HG02759 (cell line): ENCODE results near the gene POLD1.
"Not testable (repeated sequence)": the region's sequence is repeated elsewhere in the genome, so short reads cannot be mapped to it uniquely, and the experiment has no call there.

Source experiments
- ATAC-seq: cut with Tn5 transposase; IDR thresholded peaks from one replicate; pipeline ENCODE4 v1.9.1; 2021; ENCODE audit warnings: mild to moderate bottlenecking, moderate library complexity; ENCODE audit not compliant: unreplicated experiment

The POLD1 gene

DNA sequence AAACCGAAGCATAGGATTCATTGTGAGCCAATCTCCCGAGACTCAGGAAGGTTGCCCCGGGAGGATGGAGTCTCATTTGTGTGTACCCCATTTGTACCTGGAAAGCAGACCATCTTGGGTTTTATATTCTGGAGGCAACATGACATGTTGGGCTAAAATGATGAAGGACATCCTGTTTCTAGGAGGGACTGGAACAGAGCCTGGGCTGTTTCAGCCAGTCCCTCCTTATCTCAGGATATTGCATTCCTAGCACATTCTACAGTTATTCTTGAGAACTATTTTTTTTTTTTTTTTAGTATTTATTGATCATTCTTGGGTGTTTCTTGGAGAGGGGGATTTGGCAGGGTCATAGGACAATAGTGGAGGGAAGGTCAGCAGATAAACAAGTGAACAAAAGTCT lies 6.1 kb downstream of the POLD1 start:
- not testable (repeated sequence) for ATAC-seq

DNA sequence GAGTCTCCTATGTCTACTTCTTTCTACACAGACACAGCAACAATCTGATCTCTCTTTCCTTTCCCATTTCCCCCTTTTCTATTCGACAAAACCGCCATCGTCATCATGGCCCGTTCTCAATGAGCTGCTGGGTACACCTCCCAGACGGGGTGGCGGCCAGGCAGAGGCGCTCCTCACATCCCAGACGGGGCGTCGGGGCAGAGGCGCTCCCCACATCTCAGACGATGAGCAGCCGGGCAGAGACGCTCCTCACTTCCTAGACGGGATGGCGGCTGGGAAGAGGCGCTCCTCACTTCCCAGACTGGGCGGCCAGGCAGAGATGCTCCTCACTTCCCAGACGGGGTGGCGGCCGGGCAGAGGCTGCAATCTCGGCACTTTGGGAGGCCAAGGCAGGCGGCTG lies 6.8 kb downstream of the POLD1 start:
- not testable (repeated sequence) for ATAC-seq

DNA sequence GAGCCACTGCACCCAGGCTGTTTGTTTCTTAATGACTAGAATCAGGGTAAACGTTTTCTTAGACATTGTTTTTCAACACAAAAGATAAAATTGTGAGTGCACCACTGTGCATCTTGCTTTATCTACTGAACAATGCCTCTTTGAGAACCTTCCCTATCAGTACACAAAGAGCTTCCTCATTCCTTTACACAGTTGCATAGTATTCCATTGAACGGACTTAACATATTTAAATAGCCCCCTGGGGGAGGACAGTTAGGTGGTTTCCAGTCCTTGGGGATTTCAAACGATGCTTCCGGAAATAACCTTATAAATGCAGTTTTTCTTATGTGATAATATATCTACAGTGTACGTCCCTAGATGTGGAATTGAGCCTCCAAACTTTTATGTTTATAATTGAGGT lies 8.6 kb downstream of the POLD1 start:
- ATAC-seq: no peak

DNA sequence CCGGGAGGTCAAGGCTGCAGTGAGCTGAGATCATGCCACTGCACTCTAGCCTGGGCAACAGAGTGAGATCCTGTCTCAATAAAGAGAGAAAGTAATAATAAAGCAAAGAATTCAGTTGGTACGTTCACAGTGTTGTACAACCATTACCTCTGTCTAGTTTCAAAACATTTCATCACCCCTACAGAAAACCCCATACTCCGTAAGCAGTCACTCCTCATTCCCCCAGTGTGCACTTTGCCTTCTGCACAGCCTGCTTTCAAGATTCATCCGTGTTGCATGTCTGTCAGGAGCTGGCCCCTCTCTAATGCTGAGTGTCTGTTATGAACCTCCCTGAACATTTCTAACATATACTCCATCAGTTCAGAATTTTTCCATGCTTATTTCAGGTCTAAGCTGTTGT lies 9.4 kb downstream of the POLD1 start:
- ATAC-seq: no peak

DNA sequence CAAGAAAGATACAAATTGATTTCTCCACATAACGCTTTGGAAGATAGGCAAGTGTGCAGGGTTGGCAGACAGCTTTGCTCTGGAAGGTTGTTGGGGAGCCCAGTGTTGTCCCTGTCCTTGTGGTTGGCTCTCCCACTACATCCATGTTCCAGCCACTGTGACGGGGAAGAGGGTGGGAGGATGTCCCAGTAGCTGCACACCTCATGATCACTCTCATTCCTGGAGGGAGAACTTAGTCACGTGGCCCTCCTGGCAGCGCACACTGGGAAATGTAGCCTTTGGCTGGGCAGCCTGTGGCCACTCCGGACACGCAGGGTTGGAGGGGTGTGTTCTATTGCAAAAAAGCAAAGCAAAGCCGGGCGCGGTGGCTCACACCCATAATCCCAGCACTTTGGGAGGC lies 9.9 kb downstream of the POLD1 start:
- ATAC-seq: no peak

DNA sequence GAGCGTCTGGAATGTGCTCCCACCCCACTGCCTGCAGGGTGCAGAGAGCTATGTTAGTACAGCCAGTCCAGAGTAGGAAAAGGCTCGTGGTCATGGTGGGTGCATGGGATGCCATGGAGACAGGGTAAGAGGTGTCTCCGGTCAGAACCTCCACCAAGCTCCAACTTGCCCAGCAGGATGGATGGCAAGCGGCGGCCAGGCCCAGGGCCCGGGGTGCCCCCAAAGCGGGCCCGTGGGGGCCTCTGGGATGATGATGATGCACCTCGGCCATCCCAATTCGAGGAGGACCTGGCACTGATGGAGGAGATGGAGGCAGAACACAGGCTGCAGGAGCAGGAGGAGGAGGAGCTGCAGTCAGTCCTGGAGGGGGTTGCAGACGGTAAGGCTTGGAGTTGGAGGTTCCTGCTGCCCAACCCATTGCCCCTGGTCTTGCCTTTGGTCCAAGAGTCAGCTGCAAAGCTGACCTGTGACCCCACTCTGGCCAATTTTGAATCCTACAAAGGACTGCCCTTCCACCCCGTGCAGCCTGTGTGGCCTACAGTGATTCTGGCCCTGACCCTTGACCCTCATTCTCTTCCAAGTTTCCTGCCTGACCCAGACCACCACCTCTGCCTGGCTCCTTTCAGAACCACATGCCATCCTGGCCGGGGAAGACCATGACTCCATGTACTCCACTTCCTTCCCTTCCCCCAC lies 14.7 kb downstream of the POLD1 start:
- ATAC-seq: no peak

DNA sequence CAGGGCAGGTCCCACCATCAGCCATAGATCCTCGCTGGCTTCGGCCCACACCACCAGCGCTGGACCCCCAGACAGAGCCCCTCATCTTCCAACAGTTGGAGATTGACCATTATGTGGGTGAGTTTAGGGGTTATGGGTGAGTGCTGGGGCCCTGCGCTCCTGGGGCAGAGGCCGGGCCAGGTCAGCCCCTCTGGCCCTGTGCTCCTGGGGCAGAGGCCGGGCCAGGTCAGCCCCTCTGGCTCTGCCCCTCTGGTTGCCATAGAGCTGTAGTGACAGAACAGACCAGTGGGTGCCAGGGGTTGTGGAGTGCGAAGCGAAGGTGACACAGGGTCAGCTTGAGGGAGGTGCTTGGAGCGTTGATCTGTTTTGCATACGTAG lies 15.2 kb downstream of the POLD1 start:
- ATAC-seq: no peak

DNA sequence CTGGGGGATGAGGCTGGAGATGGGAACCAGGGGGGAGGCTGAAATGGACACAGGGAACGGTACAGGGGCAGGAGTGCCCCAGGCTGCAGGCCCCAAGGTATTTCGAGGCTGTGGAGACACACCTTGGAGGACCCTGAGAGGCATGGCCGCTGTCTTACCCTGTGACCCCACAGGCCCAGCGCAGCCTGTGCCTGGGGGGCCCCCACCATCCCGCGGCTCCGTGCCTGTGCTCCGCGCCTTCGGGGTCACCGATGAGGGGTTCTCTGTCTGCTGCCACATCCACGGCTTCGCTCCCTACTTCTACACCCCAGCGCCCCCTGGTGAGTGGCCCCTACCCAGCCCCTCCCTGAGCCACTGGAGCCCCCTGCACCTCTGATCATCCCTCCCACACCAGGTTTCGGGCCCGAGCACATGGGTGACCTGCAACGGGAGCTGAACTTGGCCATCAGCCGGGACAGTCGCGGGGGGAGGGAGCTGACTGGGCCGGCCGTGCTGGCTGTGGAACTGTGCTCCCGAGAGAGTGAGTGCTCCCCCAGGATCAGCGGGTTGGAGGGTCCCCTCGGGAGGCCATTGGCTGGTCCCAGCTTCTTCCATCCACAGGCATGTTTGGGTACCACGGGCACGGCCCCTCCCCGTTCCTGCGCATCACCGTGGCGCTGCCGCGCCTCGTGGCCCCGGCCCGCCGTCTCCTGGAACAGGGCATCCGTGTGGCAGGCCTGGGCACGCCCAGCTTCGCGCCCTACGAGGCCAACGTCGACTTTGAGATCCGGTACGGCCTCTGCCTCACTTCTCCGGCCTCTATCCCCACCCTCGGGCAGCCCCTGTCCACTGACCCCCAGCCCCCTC lies 17.7 kb downstream of the POLD1 start:
- ATAC-seq: no peak

DNA sequence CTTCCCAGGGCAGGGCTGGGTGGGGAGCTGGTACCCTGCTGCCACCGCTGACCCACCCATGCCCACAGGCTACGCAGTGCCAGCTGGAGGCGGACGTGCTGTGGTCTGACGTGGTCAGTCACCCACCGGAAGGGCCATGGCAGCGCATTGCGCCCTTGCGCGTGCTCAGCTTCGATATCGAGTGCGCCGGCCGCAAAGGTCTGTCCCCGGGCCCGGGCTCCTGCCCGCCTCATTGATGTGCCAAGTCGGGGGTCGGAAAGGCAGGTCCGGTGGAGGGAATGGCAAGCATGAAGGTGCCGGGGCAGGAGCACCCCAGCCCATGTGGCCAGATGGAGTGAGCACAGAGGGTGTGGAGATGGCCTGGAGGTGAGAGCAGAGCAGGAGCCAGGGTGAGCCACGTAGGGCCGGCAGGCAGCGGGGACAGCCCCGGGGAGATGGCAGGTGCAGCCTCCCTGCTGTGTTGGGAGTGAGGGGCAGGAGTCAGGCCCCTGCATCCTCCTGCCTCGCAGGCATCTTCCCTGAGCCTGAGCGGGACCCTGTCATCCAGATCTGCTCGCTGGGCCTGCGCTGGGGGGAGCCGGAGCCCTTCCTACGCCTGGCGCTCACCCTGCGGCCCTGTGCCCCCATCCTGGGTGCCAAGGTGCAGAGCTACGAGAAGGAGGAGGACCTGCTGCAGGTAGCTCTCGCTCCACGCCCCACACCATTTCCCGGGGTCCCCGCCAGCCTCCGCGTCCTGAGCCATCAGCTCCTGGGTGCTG lies 18.6 kb downstream of the POLD1 start:
- no peak for ATAC-seq

DNA sequence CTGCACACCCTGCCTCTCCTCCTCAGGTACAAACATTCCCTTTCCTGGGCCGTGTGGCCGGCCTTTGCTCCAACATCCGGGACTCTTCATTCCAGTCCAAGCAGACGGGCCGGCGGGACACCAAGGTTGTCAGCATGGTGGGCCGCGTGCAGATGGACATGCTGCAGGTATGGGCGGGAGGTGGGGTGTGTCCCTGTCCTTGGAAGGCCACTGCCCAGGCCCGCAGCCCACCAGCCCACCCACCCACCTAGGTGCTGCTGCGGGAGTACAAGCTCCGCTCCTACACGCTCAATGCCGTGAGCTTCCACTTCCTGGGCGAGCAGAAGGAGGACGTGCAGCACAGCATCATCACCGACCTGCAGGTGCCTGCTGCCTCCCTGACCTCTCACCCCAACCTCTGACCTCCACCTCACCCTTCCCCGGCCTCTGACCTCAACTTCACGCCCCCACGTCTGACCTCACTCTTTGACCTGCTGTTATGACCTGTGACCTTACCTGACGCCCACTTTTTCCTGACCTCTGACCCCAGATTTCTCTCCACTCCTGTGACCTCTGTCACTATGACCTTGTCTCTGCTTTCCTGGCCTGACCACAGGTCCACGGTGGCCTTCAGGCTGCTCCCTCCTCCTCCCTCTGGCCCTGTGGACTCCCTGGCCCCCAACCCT lies 22.1 kb downstream of the POLD1 start:
- no peak for ATAC-seq

DNA sequence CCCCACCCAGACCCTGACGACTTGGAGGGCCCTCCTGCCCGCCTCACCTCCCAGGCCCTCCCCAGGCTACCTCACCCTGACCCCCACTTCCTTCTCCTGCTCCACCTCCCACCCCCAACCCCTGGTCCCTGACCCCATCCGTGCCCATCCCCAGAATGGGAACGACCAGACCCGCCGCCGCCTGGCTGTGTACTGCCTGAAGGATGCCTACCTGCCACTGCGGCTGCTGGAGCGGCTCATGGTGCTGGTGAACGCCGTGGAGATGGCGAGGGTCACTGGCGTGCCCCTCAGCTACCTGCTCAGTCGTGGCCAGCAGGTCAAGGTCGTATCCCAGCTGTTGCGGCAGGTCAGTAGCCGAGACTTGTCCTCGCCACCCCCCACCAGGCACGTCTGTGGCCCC lies 22.7 kb downstream of the POLD1 start:
- ATAC-seq: no peak

DNA sequence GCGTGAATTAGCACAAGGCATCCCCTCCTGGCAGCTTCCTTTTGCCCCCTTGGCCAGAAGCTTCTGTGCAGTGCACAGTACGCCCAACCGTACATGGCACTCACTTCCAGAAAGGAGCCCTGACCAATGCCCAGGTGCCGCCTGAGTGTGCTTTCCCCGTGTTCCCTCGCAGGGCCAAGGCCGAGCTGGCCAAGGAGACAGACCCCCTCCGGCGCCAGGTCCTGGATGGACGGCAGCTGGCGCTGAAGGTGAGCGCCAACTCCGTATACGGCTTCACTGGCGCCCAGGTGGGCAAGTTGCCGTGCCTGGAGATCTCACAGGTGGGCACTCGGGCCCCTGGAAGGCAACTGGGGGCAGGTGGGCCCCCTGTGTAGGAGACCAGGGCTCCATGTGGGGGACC lies 25.2 kb downstream of the POLD1 start:
- no peak for ATAC-seq

DNA sequence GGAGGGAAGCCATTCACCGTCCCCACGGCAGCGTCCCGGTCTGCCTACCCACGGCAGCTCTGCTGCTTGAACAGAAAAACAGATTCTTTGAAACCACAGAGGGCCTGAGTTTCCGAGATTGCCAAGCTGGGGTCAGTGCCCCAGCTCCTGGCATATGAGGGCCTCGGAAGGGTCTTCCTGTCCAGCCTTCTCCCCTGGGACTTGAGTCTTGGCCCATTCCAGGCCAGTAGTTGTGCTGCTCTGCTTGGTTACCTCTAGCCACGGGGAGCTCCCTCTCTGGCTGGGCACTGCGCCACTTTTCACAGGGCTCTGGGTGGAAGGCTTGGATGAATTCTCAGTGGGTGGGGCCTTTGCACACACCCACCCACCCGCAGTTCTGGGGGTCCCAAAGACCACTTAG lies 26.0 kb downstream of the POLD1 start:
- no peak for ATAC-seq

DNA sequence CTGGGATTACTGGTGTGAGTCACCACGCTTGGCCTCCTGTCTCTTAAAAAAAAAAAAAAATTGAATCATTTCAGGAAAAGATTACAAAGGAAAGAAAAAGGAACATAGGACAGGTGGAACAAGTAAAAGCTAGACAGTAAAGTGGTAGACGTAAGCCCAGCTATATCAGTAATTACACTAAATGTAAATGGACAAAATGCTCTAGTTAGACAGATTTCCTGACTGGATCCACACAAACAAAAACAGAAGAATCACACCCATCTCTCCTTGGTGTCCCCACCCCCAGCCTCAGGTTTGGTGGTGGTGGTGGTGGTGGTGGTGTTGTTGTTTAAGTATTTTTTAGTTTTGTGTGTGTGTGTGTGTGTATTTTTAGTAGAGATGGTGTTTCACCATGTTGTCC lies 28.3 kb downstream of the POLD1 start:
- ATAC-seq: no peak

DNA sequence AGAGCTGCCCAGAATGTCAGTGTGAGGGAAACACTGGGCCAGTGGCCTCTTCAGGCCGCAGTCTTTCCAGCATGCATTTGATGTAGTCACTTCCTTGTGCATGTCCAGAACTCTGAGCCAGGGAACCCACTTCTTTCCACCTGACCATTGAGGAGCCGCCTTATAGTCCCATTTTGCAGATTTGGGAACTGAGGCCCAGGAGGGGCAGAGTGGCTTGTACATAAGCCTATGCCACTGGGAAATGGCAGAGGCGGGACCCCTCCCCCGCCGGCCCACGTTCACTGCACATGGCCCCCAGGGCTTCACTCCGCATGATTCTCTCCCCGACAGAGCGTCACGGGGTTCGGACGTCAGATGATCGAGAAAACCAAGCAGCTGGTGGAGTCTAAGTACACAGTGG lies 28.9 kb downstream of the POLD1 start:
- no peak for ATAC-seq

DNA sequence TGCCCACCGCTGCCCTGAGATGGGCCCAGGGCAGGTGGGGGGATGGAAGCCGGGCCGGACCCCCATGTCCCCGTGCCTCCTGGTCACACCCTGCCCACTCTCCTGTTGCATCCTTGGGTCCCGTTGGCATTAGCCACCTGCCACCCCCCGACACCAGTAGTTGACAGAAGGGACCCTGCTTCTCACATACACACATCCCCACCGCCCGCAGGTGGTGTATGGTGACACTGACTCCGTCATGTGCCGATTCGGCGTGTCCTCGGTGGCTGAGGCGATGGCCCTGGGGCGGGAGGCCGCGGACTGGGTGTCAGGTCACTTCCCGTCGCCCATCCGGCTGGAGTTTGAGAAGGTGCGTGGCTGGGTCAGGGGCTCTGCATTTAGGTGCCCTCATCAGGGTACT lies 29.4 kb downstream of the POLD1 start:
- ATAC-seq: no peak

DNA sequence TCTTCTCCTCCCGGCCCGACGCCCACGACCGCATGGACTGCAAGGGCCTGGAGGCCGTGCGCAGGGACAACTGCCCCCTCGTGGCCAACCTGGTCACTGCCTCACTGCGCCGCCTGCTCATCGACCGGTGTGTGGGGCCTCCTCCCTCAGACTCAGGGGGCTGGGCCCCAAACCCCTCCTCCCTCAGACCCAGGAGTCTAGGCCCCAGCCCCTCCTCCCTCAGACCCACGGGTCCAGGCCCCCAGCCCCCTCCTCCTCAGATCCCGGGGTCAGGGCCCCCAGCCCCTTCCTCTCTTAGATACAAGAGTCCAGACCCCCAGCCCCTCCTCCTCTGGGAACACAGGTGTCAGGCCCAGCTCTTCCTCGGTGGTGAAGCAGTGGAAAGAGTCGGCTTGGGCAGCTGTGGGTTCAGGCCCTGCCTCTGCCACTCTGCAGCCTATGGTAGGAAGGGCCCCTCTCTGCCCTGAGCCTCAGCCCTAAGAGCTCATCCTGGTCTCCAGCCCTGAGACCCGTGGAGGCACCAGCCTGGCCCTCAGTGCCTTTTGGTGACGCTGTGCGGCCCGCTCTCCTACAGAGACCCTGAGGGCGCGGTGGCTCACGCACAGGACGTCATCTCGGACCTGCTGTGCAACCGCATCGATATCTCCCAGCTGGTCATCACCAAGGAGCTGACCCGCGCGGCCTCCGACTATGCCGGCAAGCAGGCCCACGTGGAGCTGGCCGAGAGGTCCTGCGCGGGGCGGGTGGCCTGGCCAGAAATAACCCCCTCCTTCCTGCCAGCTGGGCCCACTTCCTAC lies 30.9 kb downstream of the POLD1 start:
- ATAC-seq: peak; percentile 28

DNA sequence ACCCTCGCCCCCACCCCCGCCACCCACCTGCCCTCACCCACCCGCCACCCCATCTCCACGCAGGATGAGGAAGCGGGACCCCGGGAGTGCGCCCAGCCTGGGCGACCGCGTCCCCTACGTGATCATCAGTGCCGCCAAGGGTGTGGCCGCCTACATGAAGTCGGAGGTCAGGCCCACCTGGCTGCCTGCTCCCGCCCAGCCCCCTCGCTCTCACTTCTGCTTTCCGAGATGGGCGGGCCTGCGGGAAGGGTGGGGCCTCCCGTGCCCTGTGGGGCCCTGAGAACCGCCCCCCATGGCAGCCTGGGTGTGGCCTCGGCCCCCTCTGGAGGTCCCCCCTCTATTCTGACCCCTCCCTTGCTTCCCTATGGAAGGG lies 31.5 kb downstream of the POLD1 start:
- peak; percentile 46 for ATAC-seq

DNA sequence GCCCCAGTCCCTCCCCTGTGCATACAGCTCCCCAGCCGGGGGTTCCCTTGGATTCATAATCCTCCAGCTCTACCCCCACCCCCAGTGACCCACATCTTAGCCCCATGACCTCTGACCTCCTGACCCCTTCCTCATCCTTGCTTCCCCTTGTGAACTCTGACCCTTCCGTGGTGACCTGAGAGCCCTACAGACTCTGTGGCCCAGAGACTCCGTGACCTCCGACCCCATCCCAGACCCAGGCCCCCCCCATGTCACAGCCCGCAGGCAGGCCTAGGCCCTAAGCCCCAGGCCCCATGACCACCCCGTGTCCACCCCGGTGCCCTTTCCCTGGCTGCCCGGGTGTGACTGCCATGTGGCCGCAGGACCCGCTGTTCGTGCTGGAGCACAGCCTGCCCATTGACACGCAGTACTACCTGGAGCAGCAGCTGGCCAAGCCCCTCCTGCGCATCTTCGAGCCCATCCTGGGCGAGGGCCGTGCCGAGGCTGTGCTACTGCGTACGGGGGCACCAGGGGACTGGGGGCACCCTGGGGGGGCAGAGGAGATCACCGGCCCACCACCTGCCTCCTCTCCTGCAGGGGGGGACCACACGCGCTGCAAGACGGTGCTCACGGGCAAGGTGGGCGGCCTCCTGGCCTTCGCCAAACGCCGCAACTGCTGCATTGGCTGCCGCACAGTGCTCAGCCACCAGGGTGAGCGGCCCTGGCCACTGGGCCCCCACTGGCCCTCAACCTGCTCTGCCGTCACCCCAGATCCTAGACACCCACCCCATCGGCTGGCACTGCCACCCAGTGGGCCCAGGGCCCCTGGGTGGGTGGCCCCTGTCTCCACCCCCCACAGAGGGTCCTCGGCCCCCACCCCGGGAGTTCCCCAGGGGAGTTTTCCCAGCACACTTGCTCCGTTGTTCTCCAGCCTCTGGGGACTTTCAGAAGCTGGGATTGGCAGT lies 32.2 kb downstream of the POLD1 start:
- no peak for ATAC-seq
